Endothelial cell of umbilical vein (primary cell): ENCODE results near the gene MDH1. TPM values are rescaled to one million over a fixed set of nuclear protein-coding genes. Genes with fewer than 3 reads are reported as not detected.

Experiments
- BruUV-seq: library from RNA; stranded (reverse); fragments of 400-500 nt; replicated peaks from 2 replicates; lab custom pipeline; 2021; lab: Mats Ljungman, UMichigan
- CTCF ChIA-PET: fragments of 300-600, 350-600 bp; sonication (Branson Sonifier 250); formaldehyde crosslinking; loops from one replicate; lab custom pipeline; 2021; ENCODE audit warnings: antibody characterized with exemption, inconsistent platforms; lab: Charles Lee
- POLR2A ChIA-PET: fragments of 300-600, 350-600 bp; sonication (Branson Sonifier 250); formaldehyde crosslinking; loops from one replicate; lab custom pipeline; 2021; ENCODE audit warnings: antibody characterized with exemption, inconsistent platforms; lab: Charles Lee
- DNase-seq: peaks from one replicate; pipeline ENCODE4 v3.0.0-alpha.2; 2011; ENCODE audit warnings: low read depth, low spot score
- FAIRE-seq: peaks from 2 replicates; lab custom pipeline; 2011; peaks lifted over from hg19 to GRCh38; lab: Jason Lieb, UNC
- H2AFZ ChIP-seq: 2 replicates; pipeline ENCODE4 v1.6.0; 2012; ENCODE audit warnings: low read depth, low read length, control low read depth, inconsistent platforms
- H3K27ac ChIP-seq: 2 replicates; pipeline ENCODE4 v1.5.1; 2011; ENCODE audit warnings: low read depth, mild to moderate bottlenecking, control low read depth, low read length, moderate library complexity; ENCODE audit not compliant: insufficient read depth
- H3K27me3 ChIP-seq, 2 experiments: 2 replicates each; pipeline versions ENCODE4 v1.6.0 to v1.6.1; 2011; ENCODE audit warnings: low read length in 2 of 2, mixed read lengths in 1 of 2; ENCODE audit not compliant: control insufficient read depth in 2 of 2, insufficient read depth in 2 of 2
- H3K36me3 ChIP-seq, 2 experiments: 2 replicates in 1 of 2; 3 replicates in 1 of 2; pipeline ENCODE4 v1.5.1; 2011; ENCODE audit warnings: low read length in 2 of 2, mild to moderate bottlenecking in 1 of 2, moderate library complexity in 1 of 2; ENCODE audit not compliant: control insufficient read depth in 2 of 2, insufficient read depth in 2 of 2; ENCODE audit errors: extremely low read depth in 1 of 2
- H3K4me1 ChIP-seq: 3 replicates; pipeline ENCODE4 v1.5.1; 2011; ENCODE audit warnings: mild to moderate bottlenecking, low read length; ENCODE audit not compliant: control insufficient read depth, insufficient read depth; ENCODE audit errors: extremely low read depth
- H3K4me2 ChIP-seq: 2 replicates; pipeline ENCODE4 v1.6.1; 2011; ENCODE audit warnings: low read length, control low read depth, mixed read lengths; ENCODE audit not compliant: insufficient read depth
- H3K4me3 ChIP-seq, 3 experiments: fragments of 200-600 bp in 1 of 3; sonication (generic), shearing (Covaris generic) in 1 of 3; replicated peaks in 1 of 3; 2 replicates each; pipeline ENCODE4 v1.5.1; 2011 to 2016; ENCODE audit warnings: control low read depth in 3 of 3, low read length in 3 of 3, mild to moderate bottlenecking in 2 of 3, inconsistent platforms in 1 of 3, low read depth in 1 of 3, moderate library complexity in 1 of 3; ENCODE audit not compliant: insufficient read depth in 1 of 3
- H3K79me2 ChIP-seq: 2 replicates; pipeline ENCODE4 v1.6.0; 2012; ENCODE audit warnings: low read length, inconsistent platforms; ENCODE audit not compliant: control insufficient read depth, insufficient read depth
- H3K9ac ChIP-seq: replicated peaks from 2 replicates; pipeline ENCODE3; 2011; ENCODE audit warnings: low read length, control low read depth; ENCODE audit not compliant: insufficient read depth; ENCODE audit errors: extremely low read depth
- H3K9me1 ChIP-seq: replicated peaks from 3 replicates; pipeline ENCODE4 v1.6.0; 2011; ENCODE audit warnings: mild to moderate bottlenecking, low read length; ENCODE audit not compliant: control insufficient read depth, insufficient read depth; ENCODE audit errors: extremely low read depth
- H3K9me3 ChIP-seq: replicated peaks from 2 replicates; pipeline ENCODE4 v1.5.1; 2012; ENCODE audit warnings: low read length, inconsistent platforms; ENCODE audit not compliant: control insufficient read depth, insufficient read depth
- H4K20me1 ChIP-seq: replicated peaks from 2 replicates; pipeline ENCODE3; 2011; ENCODE audit warnings: mild to moderate bottlenecking, low read length; ENCODE audit not compliant: control insufficient read depth, insufficient read depth; ENCODE audit errors: extremely low read depth
- EZH2 ChIP-seq: IDR thresholded peaks from 2 replicates; pipeline ENCODE4 v1.6.1; 2012; ENCODE audit warnings: borderline replicate concordance, low read depth, mild to moderate bottlenecking, moderate library complexity, low read length, inconsistent platforms; ENCODE audit not compliant: severe bottlenecking
- FOS ChIP-seq: IDR thresholded peaks from 2 replicates; pipeline ENCODE4 v1.6.1; 2011; ENCODE audit warnings: mild to moderate bottlenecking, low read length, moderate library complexity, borderline replicate concordance; ENCODE audit not compliant: insufficient read depth
- GATA2 ChIP-seq: IDR thresholded peaks from 2 replicates; pipeline ENCODE4 v1.7.0; 2011; ENCODE audit warnings: low read depth, mild to moderate bottlenecking, moderate library complexity, mixed read lengths, low read length; ENCODE audit not compliant: insufficient read length, insufficient read depth
- JUN ChIP-seq: IDR thresholded peaks from 2 replicates; pipeline ENCODE4 v1.6.1; 2011; ENCODE audit warnings: borderline replicate concordance, low read depth; ENCODE audit not compliant: insufficient read length, insufficient read depth
- MYC ChIP-seq: IDR thresholded peaks from one replicate; pipeline ENCODE4 v1.6.1; 2011; ENCODE audit warnings: mild to moderate bottlenecking, low read depth, low read length
- POLR2A ChIP-seq: IDR thresholded peaks from 2 replicates; pipeline ENCODE4 v1.6.1; 2012; ENCODE audit warnings: low read depth, mild to moderate bottlenecking, control low read depth, low read length
- POLR2AphosphoS5 ChIP-seq: IDR thresholded peaks from 2 replicates; pipeline ENCODE4 v1.6.1; 2012; ENCODE audit warnings: low read depth, mild to moderate bottlenecking, control low read depth, low read length, moderate library complexity; ENCODE audit not compliant: insufficient read depth
- dilution Hi-C: fragments of 300-500 bp; cut with MboI; formaldehyde crosslinking; loops from one replicate; pipeline ENCODE4 v1.15.0; 2019; ENCODE audit warnings: low sequenced_read_pairs; ENCODE audit not compliant: extremely low pct_ligation_motif_present
- intact Hi-C: fragments of 100-400 bp; cut with micrococcal nuclease; formaldehyde crosslinking; loops from one replicate; pipeline ENCODE4 v1.10.0; 2022
- polyA plus RNA-seq, 4 experiments: library from polyadenylated mRNA; depleted of rRNA in 3 of 4; stranded (reverse) in 3 of 4; unstranded in 1 of 4; fragments of >200 nt; gene quantifications; 2 replicates each; pipeline versions ENCODE4 v1.2.1 to v1.2.3, GENCODE V29; 2011 to 2012; ENCODE audit warnings: missing spikeins in 1 of 4
- total RNA-seq: library from RNA; stranded (reverse); gene quantifications from 2 replicates; pipeline ENCODE4 v1.2.3, GENCODE V29; 2021
- TF ChIP-seq, protein P1 (sequence below), 2 donors: IDR thresholded peaks; 1 replicate in 1 of 2; 2 replicates in 1 of 2; pipeline ENCODE4 v1.5.1; 2011; ENCODE audit warnings: low read length in 2 of 2, mild to moderate bottlenecking in 2 of 2, moderate library complexity in 2 of 2, control low read depth in 1 of 2, inconsistent platforms in 1 of 2, low read depth in 1 of 2; ENCODE audit not compliant: insufficient read depth in 1 of 2; ENCODE audit errors: extremely low read depth in 1 of 2
- TF ChIP-seq, protein P2 (sequence below): IDR thresholded peaks from 2 replicates; pipeline ENCODE4 v1.6.1; 2011; ENCODE audit not compliant: insufficient read depth, insufficient read length

MDH1 gene
- total and polyA plus RNA-seq, 2 donors (not counting 3 experiments of a cell fraction or from before 2014, with no cell fraction given), result 107 to 121 TPM

DNA sequence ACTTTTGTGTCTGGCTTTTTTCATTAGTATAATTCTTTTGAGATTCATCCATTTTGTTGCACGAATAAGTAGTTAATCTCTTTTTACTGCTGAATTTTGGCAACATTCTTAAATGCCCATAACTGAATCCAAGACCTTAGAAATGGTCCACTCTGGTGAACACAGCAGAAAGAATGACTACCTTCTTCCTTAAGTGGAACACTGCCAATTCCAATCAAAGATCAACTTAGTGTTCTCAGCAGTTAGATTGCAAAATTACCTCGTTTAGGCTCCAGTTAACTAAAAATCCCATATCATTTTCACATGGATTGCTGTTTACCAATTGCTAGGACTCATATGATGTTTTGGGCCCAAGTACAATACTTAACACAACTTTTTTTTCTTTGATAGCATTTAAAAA is 59.9 kb downstream of the MDH1 start:
- no TSS peak for BruUV-seq
- Histone ChIP-seq H4K20me1 (no peaks in the 10 kb centered on the region), H3K27ac (no peak overlapping the region), H3K9ac (no peak overlapping the region), H3K9me3 (no peaks in the 10 kb centered on the region), H3K9me1 (no peaks in the 10 kb centered on the region), H3K36me3 (no peaks in the 10 kb centered on the region), H2AFZ (no peak overlapping the region), H3K4me3 (no peak overlapping the region), H3K4me2 (no peak overlapping the region), H3K79me2 (no peaks in the 10 kb centered on the region), H3K27me3 (peaks cover 6 to 8% of the 10 kb centered on the region in 2 experiments), H3K4me1 (no peaks in the 10 kb centered on the region)
- CTCF ChIA-PET, result no interaction called here
- TF ChIP-seq JUN (no peak), POLR2A (no peak), MYC (no peak)
- dilution Hi-C loops, result no loop called here
- DNase-seq (no peak), FAIRE-seq (no peak)
- POLR2A ChIA-PET, result no interaction called here
- intact Hi-C loops, result no loop called here

DNA sequence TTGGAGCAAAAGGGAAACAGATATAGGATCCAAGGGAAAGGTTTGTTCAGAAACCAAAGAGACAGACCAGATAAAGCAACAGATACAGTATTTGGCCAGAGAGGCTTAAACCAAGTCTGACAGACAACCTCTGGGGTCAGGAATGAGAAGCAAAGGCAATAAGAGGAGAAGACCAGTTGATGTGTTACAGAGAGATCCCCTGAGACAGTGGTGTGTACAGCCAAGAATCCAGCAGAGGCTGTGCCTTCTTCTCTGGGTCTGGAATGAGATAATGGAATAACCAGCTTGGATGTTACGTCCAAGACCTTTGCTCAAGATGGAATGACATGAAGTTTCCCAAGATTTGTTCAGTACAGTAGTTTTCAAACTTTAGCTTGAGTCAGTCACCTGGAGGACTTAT is 61.1 kb downstream of the MDH1 start:
- CTCF ChIA-PET, result no interaction called here
- POLR2A ChIA-PET, result no interaction called here
- Histone ChIP-seq H3K36me3 (no peaks in the 10 kb centered on the region), H4K20me1 (no peaks in the 10 kb centered on the region), H3K4me2 (no peak overlapping the region), H3K4me3 (no peak overlapping the region), H3K79me2 (no peaks in the 10 kb centered on the region), H3K27me3 (peaks cover 6% of the 10 kb centered on the region in 2 experiments), H2AFZ (no peak overlapping the region), H3K9ac (no peak overlapping the region), H3K9me3 (no peaks in the 10 kb centered on the region), H3K27ac (no peak overlapping the region), H3K9me1 (no peaks in the 10 kb centered on the region), H3K4me1 (no peaks in the 10 kb centered on the region)
- dilution Hi-C loops, result no loop called here
- no peak for DNase-seq
- TF ChIP-seq POLR2AphosphoS5 (no peak), FOS (no peak), POLR2A (no peak), JUN (no peak), MYC (no peak), GATA2 (no peak), EZH2 (no peak)
- TF ChIP-seq, protein P1, sequence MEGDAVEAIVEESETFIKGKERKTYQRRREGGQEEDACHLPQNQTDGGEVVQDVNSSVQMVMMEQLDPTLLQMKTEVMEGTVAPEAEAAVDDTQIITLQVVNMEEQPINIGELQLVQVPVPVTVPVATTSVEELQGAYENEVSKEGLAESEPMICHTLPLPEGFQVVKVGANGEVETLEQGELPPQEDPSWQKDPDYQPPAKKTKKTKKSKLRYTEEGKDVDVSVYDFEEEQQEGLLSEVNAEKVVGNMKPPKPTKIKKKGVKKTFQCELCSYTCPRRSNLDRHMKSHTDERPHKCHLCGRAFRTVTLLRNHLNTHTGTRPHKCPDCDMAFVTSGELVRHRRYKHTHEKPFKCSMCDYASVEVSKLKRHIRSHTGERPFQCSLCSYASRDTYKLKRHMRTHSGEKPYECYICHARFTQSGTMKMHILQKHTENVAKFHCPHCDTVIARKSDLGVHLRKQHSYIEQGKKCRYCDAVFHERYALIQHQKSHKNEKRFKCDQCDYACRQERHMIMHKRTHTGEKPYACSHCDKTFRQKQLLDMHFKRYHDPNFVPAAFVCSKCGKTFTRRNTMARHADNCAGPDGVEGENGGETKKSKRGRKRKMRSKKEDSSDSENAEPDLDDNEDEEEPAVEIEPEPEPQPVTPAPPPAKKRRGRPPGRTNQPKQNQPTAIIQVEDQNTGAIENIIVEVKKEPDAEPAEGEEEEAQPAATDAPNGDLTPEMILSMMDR (IDR thresholded peaks at IDR 0.05; ENCODE audit: extremely low read depth in 1 of 2, insufficient read depth in 1 of 2, low read depth in 1 of 2, low read length in 2 of 2), result no peak
- TF ChIP-seq, protein P2, sequence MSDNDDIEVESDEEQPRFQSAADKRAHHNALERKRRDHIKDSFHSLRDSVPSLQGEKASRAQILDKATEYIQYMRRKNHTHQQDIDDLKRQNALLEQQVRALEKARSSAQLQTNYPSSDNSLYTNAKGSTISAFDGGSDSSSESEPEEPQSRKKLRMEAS, result no peak
- FAIRE-seq, result no peak
- no TSS peak for BruUV-seq
- intact Hi-C loops, result no loop called here
